NCI-H146 treated with DMSO at 0.1 percent for 48 hours (cell line): ENCODE data around the gene FOCAD.

Source experiments
- DNase-seq: peaks from one replicate; lab custom pipeline; 2025; ENCODE audit not compliant: unreplicated experiment; lab: John Stamatoyannopoulos, UW

FOCAD gene

GRCh38 chr9:20997503-20998076 is 313.5 kb downstream of the FOCAD start:
- no peak for DNase-seq

- no peak for DNase-seq
These were observed 317.5 kb downstream of the FOCAD start for GRCh38 chr9:21001581-21001980.

- DNase-seq, result no peak
These were observed 318.0 kb downstream of the FOCAD start for GRCh38 chr9:21002040-21002439.

- DNase-seq, result no peak
These were observed 331.2 kb downstream of the FOCAD start for GRCh38 chr9:21015129-21015815.

GRCh38 chr9:21015995-21016394 is 331.9 kb downstream of the FOCAD start:
- no peak for DNase-seq

GRCh38 chr9:21016701-21017491 is 332.8 kb downstream of the FOCAD start:
- no peak for DNase-seq

- DNase-seq, result no peak
These were observed 334.1 kb downstream of the FOCAD start for GRCh38 chr9:21018177-21018576.

GRCh38 chr9:21023861-21024260 is 339.8 kb downstream of the FOCAD start:
- no peak for DNase-seq

GRCh38 chr9:21027295-21027694 is 343.2 kb downstream of the FOCAD start:
- no peak for DNase-seq

- DNase-seq, result no peak
These were observed 344.4 kb downstream of the FOCAD start for GRCh38 chr9:21028466-21028865.

- no peak for DNase-seq
These were observed 345.6 kb downstream of the FOCAD start for GRCh38 chr9:21029661-21030060.

- DNase-seq, result no peak
These were observed 346.5 kb downstream of the FOCAD start for GRCh38 chr9:21030389-21031035.

GRCh38 chr9:21031091-21031807 is 347.2 kb downstream of the FOCAD start, which contains the start of gene HACD4:
TSS of gene HACD4 (minus strand) at chr9:21031640. CDS start at chr9:21031590, 50 bp downstream.
- DNase-seq, result no peak

- no peak for DNase-seq
These were observed 347.7 kb downstream of the FOCAD start for GRCh38 chr9:21031808-21032183.

- no peak for DNase-seq
These were observed 353.2 kb downstream of the FOCAD start for GRCh38 chr9:21037278-21037677.

GRCh38 chr9:21039302-21039701 is 355.2 kb downstream of the FOCAD start:
- no peak for DNase-seq

GRCh38 chr9:21042466-21042865 is 358.4 kb downstream of the FOCAD start:
- DNase-seq, result no peak

GRCh38 chr9:21043841-21044240 is 359.8 kb downstream of the FOCAD start:
- DNase-seq, result no peak
